ENCODE results near the gene DYTN.
"Not testable (repeated sequence)": the region's sequence is repeated elsewhere in the genome, so short reads cannot be mapped to it uniquely, and the experiment has no call there.

Gene DYTN, protein sequence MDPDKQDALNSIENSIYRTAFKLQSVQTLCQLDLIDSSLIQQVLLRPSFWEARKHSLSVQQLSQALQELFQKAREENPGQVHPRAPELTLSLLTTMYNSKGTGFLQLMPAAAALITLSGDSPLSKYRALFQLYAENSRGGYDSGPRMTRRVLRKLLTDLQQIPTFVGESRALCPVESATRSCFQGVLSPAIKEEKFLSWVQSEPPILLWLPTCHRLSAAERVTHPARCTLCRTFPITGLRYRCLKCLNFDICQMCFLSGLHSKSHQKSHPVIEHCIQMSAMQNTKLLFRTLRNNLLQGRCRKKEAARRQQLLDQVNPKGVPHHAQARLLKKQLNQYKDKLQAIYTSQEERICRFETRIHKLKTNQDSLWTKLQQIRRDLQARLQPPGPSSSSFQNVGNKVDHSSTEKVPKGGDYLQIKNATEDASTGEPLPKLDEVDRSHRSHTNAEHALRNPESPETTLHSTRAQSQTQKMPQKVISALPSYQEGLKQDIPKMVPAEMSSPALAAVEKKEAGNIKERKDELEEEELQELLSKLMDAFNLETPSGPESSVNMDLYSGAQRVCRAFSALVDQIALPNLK

GRCh38 chr2:206718296-206718695 is at the start of gene DYTN:
Gene DYTN, minus strand, starts transcription at chr2:206718396. Its CDS starts 117 bp downstream, at chr2:206718279.
- DNase-seq, result no peak

DNA sequence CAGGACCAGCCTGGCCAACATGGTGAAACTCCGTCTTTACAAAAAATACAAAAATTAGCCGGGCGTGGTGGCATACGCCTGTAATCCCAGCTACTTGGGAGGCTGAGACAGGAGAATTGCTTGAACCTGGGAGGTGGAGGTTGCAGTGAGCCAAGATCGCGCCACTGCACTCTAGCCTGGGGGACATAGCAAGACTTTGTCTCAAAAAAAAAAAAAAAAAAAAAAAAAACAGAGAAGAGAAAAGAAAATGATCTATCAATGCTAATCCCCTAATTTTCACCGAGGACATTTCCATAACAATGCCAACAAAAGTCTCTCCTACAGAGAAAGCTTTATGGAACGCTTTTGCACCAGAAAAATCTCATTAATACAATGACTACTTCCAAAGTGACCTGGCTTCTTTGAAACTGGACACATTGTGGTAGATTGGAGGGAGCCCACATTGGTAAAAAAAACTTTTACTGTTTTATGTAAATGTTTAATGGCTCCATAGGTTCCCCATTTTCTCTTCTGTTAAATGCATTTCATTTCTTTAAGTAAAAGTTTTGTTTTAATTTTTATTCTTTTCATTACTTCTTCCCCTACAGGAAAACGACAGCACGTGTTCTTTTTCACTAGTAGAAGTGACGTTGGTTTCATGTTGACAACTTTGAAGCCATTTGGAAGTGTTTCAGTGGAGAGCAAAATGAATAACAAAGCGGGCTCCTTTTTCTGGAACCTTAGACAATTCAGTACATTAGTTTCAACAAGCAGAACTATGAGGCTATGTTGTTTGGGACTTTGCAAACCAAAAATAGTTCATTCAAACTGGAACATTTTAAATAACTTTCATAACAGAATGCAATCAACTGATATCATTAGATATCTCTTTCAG is 48.1 kb upstream of the DYTN start:
- DNase-seq, result no peak

DNA sequence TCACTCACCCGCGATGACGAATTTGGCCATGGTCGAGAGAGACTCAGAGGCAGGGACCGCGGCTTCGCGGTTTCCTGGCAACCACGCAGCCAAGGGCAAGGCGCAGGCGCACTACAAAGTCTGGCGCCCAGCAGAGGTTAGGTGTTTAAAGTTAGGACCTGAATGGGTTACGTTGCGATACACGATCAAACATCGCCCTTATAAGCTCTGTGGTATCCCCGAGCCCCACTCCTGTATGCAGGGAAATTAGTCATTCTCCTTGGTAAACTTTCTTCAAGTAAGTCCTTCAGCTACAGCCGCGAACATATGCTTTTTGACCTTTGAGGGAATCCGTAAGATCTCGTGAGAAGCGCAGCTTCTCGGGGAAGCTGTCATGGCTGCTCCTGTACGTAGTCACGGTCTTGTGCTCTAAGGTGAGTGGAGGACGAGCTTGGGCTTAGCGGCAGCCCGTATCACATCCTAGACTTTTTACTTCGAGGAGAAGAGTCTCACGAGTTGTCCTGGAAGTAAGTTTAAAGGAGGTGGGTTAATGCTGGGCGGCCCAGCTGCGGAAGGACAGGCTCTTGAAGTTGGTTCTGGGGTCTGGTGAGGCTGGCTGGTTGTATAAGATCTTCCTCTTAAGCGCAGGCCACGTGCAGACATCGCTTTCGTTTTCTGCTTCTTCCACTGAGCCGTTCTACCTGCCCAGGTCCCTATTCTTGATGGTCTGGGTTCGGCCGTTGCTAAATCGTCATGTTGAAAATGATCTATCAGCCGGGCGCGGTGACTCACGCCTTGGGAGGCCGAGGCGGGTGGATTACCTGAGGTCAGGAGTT is 47.3 kb upstream of the DYTN start, which contains the start of the genes FASTKD2 and MDH1B:
FASTKD2 (plus strand) TSS at position 365 of the 815 bp plus-strand sequence. CDS start 1,088 bp downstream, outside the sequence.
MDH1B (minus strand) TSS at position 87 of the 815 bp plus-strand sequence; CDS start at position 30, 57 bp downstream.
- peak; percentile 67 for DNase-seq

GRCh38 chr2:206764673-206765241 is 46.6 kb upstream of the DYTN start:
- DNase-seq, result no peak

GRCh38 chr2:206756816-206757215 is 38.6 kb upstream of the DYTN start:
- DNase-seq, result no peak

GRCh38 chr2:206740800-206741199 is 22.6 kb upstream of the DYTN start:
- DNase-seq, result no peak

- DNase-seq, result no peak
Measured at GRCh38 chr2:206739271-206739670, 21.1 kb upstream of the DYTN start.

DNA sequence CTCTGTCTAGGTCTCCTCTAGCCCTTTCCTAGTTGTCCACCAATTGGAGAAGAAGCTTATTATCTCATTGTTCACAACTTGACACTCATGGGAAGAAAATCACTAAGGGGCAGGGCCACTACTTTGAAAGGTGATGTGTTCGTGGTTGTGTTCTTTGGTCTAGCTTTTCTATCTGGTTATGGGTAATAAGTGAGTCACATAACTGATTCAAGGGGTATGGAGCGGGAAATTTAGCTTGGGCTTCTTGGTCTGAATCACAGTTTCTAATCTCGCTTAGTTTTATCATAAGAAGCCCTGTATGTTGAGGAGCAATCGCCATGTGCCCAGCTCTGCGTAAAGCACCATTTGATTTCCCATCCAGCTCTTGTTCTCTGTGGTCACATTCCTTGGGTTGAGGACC is 18.7 kb upstream of the DYTN start:
- no peak for DNase-seq

DNA sequence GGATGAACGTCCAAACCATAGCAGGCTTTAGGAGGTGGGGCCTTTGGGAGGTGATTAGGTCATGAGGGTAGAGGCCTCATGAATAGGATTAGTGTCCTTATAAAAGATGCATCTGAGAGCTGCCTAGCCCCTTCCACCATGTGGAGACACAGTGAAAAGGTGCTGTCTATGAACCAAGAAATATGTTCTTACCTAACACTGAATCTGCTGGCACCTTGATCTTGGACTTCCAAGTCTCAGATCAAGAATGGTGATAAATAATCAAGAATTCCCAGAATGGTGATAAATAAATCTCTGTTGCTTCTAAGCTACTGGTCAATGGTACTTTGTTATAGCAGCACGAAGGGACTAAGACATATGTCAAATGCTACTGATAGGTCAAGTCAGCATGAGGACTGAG is 15.1 kb upstream of the DYTN start:
- DNase-seq, result no peak

DNA sequence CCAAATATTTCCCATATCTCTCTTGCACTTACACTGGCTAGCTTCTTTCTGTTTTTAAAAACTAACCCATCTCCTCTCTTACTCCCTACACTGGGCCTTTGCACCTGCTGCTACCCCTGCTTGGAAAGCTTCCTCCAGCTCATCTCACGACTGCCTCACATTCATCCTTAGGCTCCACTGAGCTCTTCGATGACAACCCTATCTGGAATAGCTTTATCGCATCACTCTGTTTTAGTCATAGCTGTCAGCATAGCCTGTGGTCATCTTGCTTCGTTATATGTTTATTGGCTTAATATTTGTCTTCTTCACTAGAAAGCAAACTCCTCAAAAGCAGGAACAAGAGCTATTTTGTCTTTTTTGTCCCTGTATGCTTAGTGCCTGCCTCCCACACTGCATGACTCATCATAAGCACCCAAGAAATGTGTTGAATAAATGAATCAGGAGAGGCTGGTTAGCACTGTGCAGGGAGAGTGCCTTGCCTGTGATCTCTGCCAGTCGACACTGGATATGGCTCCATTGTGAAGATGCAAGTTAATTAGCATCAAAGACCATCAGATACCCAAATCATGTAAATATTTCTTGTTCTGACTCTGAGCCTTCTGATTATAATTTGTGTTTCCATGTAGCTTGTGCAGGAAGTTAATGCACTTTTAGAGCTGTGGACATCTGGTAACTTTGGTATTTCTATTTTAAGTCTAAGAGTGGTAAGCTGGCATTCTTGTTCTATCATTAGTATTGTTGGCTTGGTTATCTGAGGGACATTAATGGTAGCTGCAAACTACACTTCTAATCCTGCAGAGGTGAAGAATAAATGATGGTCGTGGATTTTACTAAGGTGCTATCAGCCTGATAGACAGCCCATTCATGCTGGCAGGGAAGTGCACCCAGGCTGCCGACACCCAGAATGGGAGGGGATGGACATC is 10.3 kb upstream of the DYTN start:
- DNase-seq, result no peak

DNA sequence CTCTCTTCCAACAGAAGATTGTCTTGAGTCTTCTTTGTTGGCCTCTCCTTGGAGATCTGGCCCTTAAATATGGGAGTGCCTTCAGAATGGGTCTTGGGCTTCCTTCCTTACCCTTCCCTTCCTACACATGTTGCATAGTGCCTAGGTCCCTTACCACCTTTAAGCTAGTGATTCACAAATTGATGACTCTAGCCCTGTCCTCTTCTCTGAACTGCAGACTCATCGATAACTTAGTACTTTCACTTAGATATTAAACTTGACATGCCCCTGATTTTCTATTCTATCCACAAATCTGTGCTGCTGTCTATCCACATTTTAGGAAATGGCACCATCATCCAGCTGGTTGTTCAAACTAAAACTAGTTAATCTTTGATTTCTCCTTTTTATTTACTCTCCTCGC is 9.1 kb upstream of the DYTN start:
- no peak for DNase-seq

DNA sequence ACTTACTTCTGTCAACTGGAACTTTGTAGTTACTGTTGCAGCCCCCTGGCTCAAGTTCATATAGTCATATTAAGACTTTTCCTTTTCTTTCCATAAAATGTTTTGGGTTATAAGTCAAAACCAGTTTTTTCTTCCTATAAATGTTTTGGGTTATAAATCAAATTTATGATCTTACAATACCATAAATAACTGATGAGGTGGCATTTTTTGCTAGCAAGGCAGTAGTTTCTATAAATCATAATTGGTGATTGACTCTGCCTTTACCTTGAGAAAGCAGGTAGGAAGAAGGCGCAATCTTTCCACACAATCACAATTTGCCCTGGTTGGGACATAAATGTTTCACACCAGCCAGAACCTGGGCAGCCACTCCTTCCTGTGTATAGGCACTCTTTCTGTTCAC is 5.1 kb upstream of the DYTN start:
- no peak for DNase-seq

- no peak for DNase-seq
Measured at GRCh38 chr2:206721256-206721920, 3.2 kb upstream of the DYTN start.

- no peak for DNase-seq
Measured at GRCh38 chr2:206716623-206717022, 1.6 kb downstream of the DYTN start.

DNA sequence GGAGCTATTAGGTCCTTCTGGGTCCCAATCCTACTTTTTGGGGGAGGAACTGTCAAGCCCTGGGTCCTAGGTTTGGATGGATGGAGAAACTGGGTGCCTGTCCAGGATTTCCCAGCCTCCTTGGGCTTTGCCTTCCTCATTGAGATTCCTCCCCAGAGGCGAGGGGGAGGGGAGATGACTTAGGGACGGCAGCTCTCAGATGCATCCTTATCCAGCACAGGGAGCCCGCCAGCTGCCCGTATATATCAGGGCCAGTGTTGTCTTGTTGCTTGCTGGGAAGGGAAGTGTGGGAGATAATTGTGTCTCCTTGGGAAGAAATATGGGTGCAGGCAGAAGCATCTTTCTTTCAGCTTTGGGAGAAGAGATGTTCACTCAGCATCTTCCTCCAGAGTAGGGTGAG is 3.0 kb downstream of the DYTN start:
- not testable (repeated sequence) for DNase-seq

DNA sequence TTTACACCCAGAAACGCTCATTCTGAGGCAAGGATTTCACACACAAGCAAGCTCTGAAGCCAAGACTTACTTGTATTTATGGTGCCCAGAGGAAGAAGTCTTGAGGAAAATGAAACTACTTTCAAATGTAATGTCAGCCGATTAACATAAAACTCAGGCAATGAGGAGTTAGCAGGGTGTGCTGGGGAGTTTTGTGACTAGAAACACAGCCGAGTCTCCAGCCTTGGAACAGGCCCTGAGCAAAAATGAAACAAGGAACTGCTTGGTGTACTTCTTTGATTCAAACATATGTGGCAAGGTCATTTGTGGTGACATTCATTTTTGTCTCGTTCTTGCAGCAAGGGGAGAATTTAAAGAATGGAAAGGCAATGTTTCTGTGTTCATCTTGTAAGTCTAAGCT is 4.5 kb downstream of the DYTN start:
- DNase-seq, result no peak

DNA sequence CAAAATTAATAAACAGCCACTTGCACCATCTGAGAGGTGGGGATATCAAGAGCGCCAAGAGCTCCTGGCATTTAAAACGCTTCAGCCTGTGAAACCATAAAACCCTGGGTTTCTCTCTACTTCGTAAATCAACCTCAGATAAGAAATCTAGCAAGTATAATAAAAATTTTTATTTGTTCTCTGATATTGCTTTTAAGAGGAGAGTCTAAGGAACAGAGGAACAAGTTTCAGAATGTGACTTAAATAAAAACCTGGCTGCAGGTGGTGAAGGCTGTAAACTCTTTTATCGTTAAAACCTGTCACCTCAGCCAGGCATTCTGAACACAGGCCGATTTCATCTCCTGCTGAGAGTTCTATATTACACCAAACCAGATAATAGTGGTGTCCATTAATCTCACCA is 9.9 kb downstream of the DYTN start:
- no peak for DNase-seq

GRCh38 chr2:206707164-206707701 is 11.0 kb downstream of the DYTN start:
- DNase-seq, result no peak

DNA sequence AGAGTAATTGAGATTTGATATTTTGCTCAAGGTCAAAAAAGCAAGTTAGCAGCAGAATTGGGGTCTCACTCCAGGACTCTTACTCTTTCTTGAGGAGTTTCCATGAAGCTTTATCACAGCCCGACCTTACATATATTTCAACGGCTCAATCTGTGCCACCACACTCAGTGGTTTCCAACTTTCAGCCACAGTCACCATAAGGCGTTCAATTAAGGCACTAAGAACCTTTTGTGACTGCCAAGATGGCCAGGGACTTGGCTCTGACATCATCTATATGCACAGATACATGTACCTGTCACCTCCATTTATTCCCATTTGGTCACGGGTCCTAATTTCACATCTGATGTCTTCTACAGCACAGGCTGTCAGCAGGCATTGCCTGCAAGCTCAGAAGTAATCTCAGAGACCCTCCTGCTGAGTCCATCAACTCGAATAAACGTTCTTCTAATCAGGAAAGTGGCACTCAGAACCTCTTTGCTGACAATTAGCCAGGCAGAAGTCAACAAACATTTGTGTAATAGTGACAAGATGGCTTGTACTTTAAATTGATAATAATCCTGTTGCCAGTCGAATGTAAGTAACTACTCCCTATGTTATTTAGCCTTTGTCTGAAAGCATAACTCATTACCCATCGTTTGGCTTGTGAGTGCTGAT is 16.1 kb downstream of the DYTN start:
- no peak for DNase-seq

- DNase-seq, result no peak
Measured at GRCh38 chr2:206700156-206700555, 18.0 kb downstream of the DYTN start.
